ENCODE results near the gene PIM1. TPM values are rescaled to one million over a fixed set of nuclear protein-coding genes. Genes with fewer than 3 reads are reported as not detected.

PIM1 gene
- total RNA-seq, 1 experiment from 2014 or later, result 2.2 TPM

DNA sequence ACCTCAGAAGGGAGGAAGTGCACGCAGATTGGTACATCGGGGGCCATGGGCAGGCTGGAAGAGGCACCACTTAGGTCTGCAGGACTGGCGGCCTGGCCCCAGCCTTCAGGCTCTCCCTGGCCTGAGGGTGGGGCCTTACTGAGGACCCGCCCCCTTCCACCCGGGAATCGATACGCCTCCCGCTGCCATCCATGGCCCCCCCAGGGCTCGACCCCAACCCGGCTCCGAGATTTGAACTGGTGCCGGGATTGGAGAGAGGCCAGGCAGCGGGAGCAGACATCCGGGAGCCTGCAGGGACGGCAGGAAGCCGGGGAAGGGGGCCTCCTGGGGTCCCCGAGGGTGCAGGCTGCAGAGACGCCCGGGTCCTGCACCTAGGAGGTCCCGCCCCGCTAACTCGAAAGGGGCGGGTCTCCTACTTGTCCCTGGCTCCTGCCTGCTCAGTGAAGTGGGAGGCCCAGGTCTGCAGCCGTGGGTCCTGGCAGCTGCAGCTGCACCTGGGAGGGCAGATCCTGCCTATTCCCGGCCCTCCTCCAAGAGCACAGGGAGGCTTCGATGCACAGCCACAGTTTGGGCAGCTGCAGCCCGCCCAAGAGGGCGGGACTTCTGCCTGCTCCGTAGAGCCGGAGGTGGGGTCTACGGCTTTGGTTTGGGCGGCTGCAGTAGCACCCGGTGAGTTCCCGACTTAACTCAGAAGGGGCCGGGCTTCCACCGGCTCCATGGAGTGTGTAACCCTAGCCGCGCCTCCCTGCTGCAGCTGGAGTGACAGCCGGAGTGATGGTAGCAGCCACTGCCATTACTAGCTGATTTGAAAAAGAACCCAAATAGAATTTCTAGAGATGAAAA lies 52.4 kb downstream of the PIM1 start:
- DNase-seq (ENCODE audit: low read depth), result peak; percentile 87

DNA sequence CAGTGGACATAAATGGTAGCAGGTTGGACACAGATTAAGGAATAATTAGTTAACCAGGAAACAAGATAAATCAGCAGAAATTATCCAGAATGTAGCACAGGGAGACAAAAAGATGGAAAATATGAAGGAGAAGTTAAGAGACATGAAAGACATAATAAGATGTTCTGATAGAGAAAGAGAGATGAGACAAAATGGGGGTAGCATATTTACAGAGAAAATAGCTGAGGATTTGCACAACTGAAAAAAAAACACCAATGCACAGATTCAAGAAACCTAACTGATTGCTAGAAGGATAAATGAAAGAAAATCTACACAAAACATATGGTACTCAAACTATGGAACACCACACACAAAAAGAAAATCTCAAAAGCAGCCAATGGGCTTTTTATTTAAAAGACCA lies 53.0 kb downstream of the PIM1 start:
- no peak for DNase-seq (ENCODE audit: low read depth)

Other genes starting within 250 kb of the PIM1 start
- not detected in 2 replicates for gene PI16, start 215.4 kb upstream of the PIM1 start, total RNA-seq (2014; rRNA removed)
- 224 and 234 TPM in 2 replicates for gene MTCH1, start 184.0 kb upstream of the PIM1 start, total RNA-seq (2014; rRNA removed)
- gene FGD2, start 164.5 kb upstream of the PIM1 start, total RNA-seq (2014; rRNA removed), result not detected in 2 replicates
- 6.0 and 6.6 TPM in 2 replicates for gene TBC1D22B, start 87.6 kb downstream of the PIM1 start, total RNA-seq (2014; rRNA removed)
- gene TMEM217, start 88.0 kb downstream of the PIM1 start, total RNA-seq (2014; rRNA removed), result 0.40 and 0.51 TPM in 2 replicates
- gene RNF8, start 183.8 kb downstream of the PIM1 start, total RNA-seq (2014; rRNA removed), result 16.6 and 23.6 TPM in 2 replicates